Transverse colon (tissue), 4 donors: Measurements from ENCODE around the gene MYRIP. TPM values are rescaled to one million over a fixed set of nuclear protein-coding genes. Genes with fewer than 3 reads are reported as not detected.

Experiments used
- DNase-seq: peaks from one replicate; pipeline ENCODE4 v3.0.0-alpha.2; 2019
- H3K27ac ChIP-seq, 4 donors: fragments of 200-600 bp; sonication (generic); 2 replicates each; pipeline ENCODE4 v1.5.1; 2016 to 2018; ENCODE audit warnings: inconsistent platforms in 4 of 4
- H3K27me3 ChIP-seq: fragments of 200-600 bp; sonication (generic); 2 replicates; pipeline ENCODE4 v1.5.1; 2017; ENCODE audit warnings: inconsistent platforms
- H3K36me3 ChIP-seq, 4 donors: fragments of 200-600 bp; sonication (generic); 2 replicates each; pipeline ENCODE4 v1.5.1; 2017 to 2019; ENCODE audit warnings: inconsistent platforms in 4 of 4
- H3K4me1 ChIP-seq, 4 donors: fragments of 200-600 bp; sonication (generic); 2 replicates each; pipeline ENCODE4 v1.5.1; 2017 to 2020; ENCODE audit warnings: inconsistent platforms in 4 of 4
- H3K4me3 ChIP-seq, 4 donors: fragments of 200-600 bp; sonication (generic); 1 replicate in 1 of 4; 2 replicates in 3 of 4; pipeline versions ENCODE4 v1.5.1 to v1.6.1; 2017 to 2019; ENCODE audit warnings: inconsistent platforms in 4 of 4
- H3K9me3 ChIP-seq, 2 donors: fragments of 200-600 bp; sonication (generic); 2 replicates each; pipeline ENCODE4 v1.5.1; 2017 to 2019; ENCODE audit warnings: inconsistent platforms in 2 of 2
- CTCF ChIP-seq, 5 experiments: fragments of 200-600 bp in 3 of 5; fragments of 450-650 bp in 2 of 5; sonication (generic) in 3 of 5; IDR thresholded peaks; 1 replicate in 2 of 5; 2 replicates in 3 of 5; pipeline ENCODE4 v1.5.1; 2016 to 2017; ENCODE audit warnings: antibody characterized with exemption in 5 of 5, inconsistent platforms in 3 of 5, mild to moderate bottlenecking in 2 of 5, moderate library complexity in 1 of 5
- EP300 ChIP-seq: sonication (generic); formaldehyde crosslinking; IDR thresholded peaks from one replicate; pipeline ENCODE4 v1.6.1; 2017; ENCODE audit warnings: antibody characterized with exemption, low read depth
- POLR2A ChIP-seq: fragments of 450-650 bp; IDR thresholded peaks from one replicate; pipeline ENCODE4 v1.6.1; 2016; ENCODE audit warnings: antibody characterized with exemption, mild to moderate bottlenecking, moderate library complexity
- POLR2AphosphoS5 ChIP-seq, 3 donors: sonication (generic); formaldehyde crosslinking; IDR thresholded peaks; one replicate each; pipeline ENCODE4 v1.6.1; 2016; ENCODE audit warnings: antibody characterized with exemption in 3 of 3
- WGBS, 2 donors: methylation state at CpG; one replicate each; pipeline ENCODE4 v1.1.5; 2018; ENCODE audit warnings: low coverage in 1 of 2; 5-methylcytosine and 5-hydroxymethylcytosine counted together
- in situ Hi-C, 4 donors: fragments of 200-750 bp; cut with MboI; loops; one replicate each; pipeline versions ENCODE4 v1.15.0 to v1.15.1; 2017; ENCODE audit warnings: low sequenced_read_pairs in 3 of 4, low pct_ligation_motif_present in 1 of 4, low pct_unique_long_range_greater_than_20kb in 1 of 4
- intact Hi-C: fragments of 100-400 bp; cut with DNase I; formaldehyde crosslinking; loops from one replicate; pipeline ENCODE4 v1.15.1; 2023; ENCODE audit warnings: low total_unique reads
- total RNA-seq, 4 donors: library from RNA; depleted of rRNA; stranded (reverse); fragments of >200 nt; gene quantifications; one replicate each; pipeline ENCODE4 v1.1.0, GENCODE V29; 2016

Gene MYRIP
- total RNA-seq, 4 donors from 2014 or later = 2.6 to 19.7 (median 5.4) TPM

GRCh38 chr3:39971559-39972031 is 162.2 kb downstream of the MYRIP start:
- H3K9me3 ChIP-seq = no peaks in the 10 kb centered on the region
- in situ Hi-C loops = no loop called here
- intact Hi-C loops = no loop called here
- H3K36me3 ChIP-seq = no peaks in the 10 kb centered on the region
- H3K27ac ChIP-seq = no peak overlapping the region
- H3K27me3 ChIP-seq = no peaks in the 10 kb centered on the region
- 37 to 67% methylated on average over 3 of the region's 3 CpGs for WGBS, 2 donors
- no peak for TF ChIP-seq EP300
- no peak for TF ChIP-seq POLR2A
- TF ChIP-seq POLR2AphosphoS5 (IDR thresholded peaks at IDR 0.05) = no peak
- no peak for TF ChIP-seq CTCF (IDR thresholded peaks at IDR 0.05)
- H3K4me3 ChIP-seq = no peak overlapping the region
- no peak for DNase-seq
- peaks cover 0 to 3% (median 0%) of the 10 kb centered on the region in 4 donors for H3K4me1 ChIP-seq

- no peaks in the 10 kb centered on the region for H3K36me3 ChIP-seq
- peaks cover 0 to 3% (median 0%) of the 10 kb centered on the region in 4 donors for H3K4me1 ChIP-seq
- no peaks in the 10 kb centered on the region for H3K27me3 ChIP-seq
- H3K4me3 ChIP-seq = no peak overlapping the region
- intact Hi-C loops (no loop called here), in situ Hi-C loops (no loop called here)
- H3K27ac ChIP-seq = no peak overlapping the region
- no peak for DNase-seq
- TF ChIP-seq EP300 = no peak
- no peak for TF ChIP-seq POLR2A
- TF ChIP-seq CTCF (IDR thresholded peaks at IDR 0.05) = no peak
- TF ChIP-seq POLR2AphosphoS5 (IDR thresholded peaks at IDR 0.05) = no peak
- 80 to 83% methylated on average over 5 of the region's 5 CpGs for WGBS, 2 donors
- no peaks in the 10 kb centered on the region for H3K9me3 ChIP-seq
Observed at GRCh38 chr3:39972508-39972907, 163.1 kb downstream of the MYRIP start.

GRCh38 chr3:39977058-39977794 is 167.8 kb downstream of the MYRIP start:
- Histone ChIP-seq H3K9me3 (no peaks in the 10 kb centered on the region), H3K27me3 (no peaks in the 10 kb centered on the region), H3K4me1 (no peaks in the 10 kb centered on the region), H3K4me3 (no peak overlapping the region), H3K27ac (no peak overlapping the region), H3K36me3 (no peaks in the 10 kb centered on the region)
- intact Hi-C loops (no loop called here), in situ Hi-C loops (no loop called here)
- TF ChIP-seq CTCF (IDR thresholded peaks at IDR 0.05) = no peak
- no peak for TF ChIP-seq POLR2AphosphoS5 (IDR thresholded peaks at IDR 0.05)
- no peak for TF ChIP-seq POLR2A
- TF ChIP-seq EP300 = no peak
- no peak for DNase-seq
- 66% methylated on average over 4 to 6 of the region's 6 CpGs for WGBS, 2 donors

GRCh38 chr3:39978308-39978707 is 168.9 kb downstream of the MYRIP start:
- no peaks in the 10 kb centered on the region for H3K27me3 ChIP-seq
- in situ Hi-C loops = no loop called here
- no peak for TF ChIP-seq POLR2A
- 55 to 83% methylated on average over 2 to 3 of the region's 3 CpGs for WGBS, 2 donors
- DNase-seq = no peak
- H3K4me3 ChIP-seq = no peak overlapping the region
- no peaks in the 10 kb centered on the region for H3K4me1 ChIP-seq
- H3K27ac ChIP-seq = no peak overlapping the region
- intact Hi-C loops = loop anchor here (1.0 kb wide), 1 partner anchor 26 kb away; no protein-coding TSS in a partner anchor
- H3K36me3 ChIP-seq = no peaks in the 10 kb centered on the region
- H3K9me3 ChIP-seq = no peaks in the 10 kb centered on the region
